Gastrocnemius medialis (tissue), 4 donors: ENCODE results near the gene PRKAG2. TPM values are rescaled to one million over a fixed set of nuclear protein-coding genes. Genes with fewer than 3 reads are reported as not detected.

Source experiments
- ATAC-seq, 2 donors: fragments of 150-250 bp; one replicate each; pipeline ENCODE4 v1.9.1; 2016
- DNase-seq, 2 donors: peaks; one replicate each; pipeline ENCODE4 v3.0.0-alpha.2; 2019
- H3K27ac ChIP-seq, 4 donors: fragments of 200-600 bp; sonication (generic); 1 replicate in 1 of 4; 2 replicates in 3 of 4; pipeline ENCODE4 v1.5.1; 2016 to 2018; ENCODE audit warnings: mild to moderate bottlenecking in 2 of 4, moderate library complexity in 1 of 4
- H3K27me3 ChIP-seq, 3 donors: fragments of 200-600 bp; sonication (generic) in 2 of 3; 1 replicate in 1 of 3; 2 replicates in 2 of 3; pipeline versions ENCODE4 v1.5.1 to v1.6.0; 2016 to 2019; ENCODE audit warnings: mild to moderate bottlenecking in 1 of 3, moderate library complexity in 1 of 3
- H3K36me3 ChIP-seq, 2 donors: fragments of 200-600 bp; sonication (generic) in 1 of 2; one replicate each; pipeline ENCODE4 v1.5.1; 2017 to 2018
- H3K4me1 ChIP-seq, 2 donors: fragments of 200-600 bp; sonication (generic) in 1 of 2; one replicate each; pipeline ENCODE4 v1.5.1; 2016 to 2017; ENCODE audit warnings: mild to moderate bottlenecking in 2 of 2
- H3K4me3 ChIP-seq, 4 donors: fragments of 200-600 bp; sonication (generic) in 3 of 4; 1 replicate in 1 of 4; 2 replicates in 3 of 4; pipeline ENCODE4 v1.5.1; 2016 to 2019; ENCODE audit warnings: mild to moderate bottlenecking in 2 of 4
- H3K9me3 ChIP-seq, 3 donors: fragments of 200-600 bp; sonication (generic) in 2 of 3; 1 replicate in 1 of 3; 2 replicates in 2 of 3; pipeline ENCODE4 v1.5.1; 2016 to 2019
- POLR2A ChIP-seq, 2 donors: fragments of 450-650 bp; IDR thresholded peaks; one replicate each; pipeline ENCODE4 v1.6.1; 2017; ENCODE audit warnings: antibody characterized with exemption in 2 of 2, mild to moderate bottlenecking in 2 of 2, moderate library complexity in 2 of 2
- in situ Hi-C, 4 donors: fragments of 200-750 bp; cut with MboI; loops; one replicate each; pipeline versions ENCODE4 v1.15.0 to v1.8.0; 2017; ENCODE audit warnings: low sequenced_read_pairs in 4 of 4
- intact Hi-C: fragments of 100-400 bp; cut with DNase I; formaldehyde crosslinking; loops from one replicate; pipeline ENCODE4 v1.15.1; 2023; ENCODE audit warnings: low total_unique reads
- total RNA-seq, 4 donors: library from RNA; depleted of rRNA; stranded (reverse); fragments of >200 nt; gene quantifications; one replicate each; pipeline versions ENCODE4 v1.1.0 to v1.2.3, GENCODE V29; 2016
- TF ChIP-seq, protein P1 (sequence below), 5 experiments: fragments of 450-650 bp in 3 of 5; fragments of 200-600 bp in 2 of 5; sonication (generic) in 2 of 5; IDR thresholded peaks in 4 of 5; conservative IDR thresholded peaks in 1 of 5; 1 replicate in 4 of 5; 2 replicates in 1 of 5; pipeline ENCODE4 v1.5.1; 2016 to 2019; ENCODE audit warnings: antibody characterized with exemption in 5 of 5, mild to moderate bottlenecking in 3 of 5, moderate library complexity in 3 of 5

PRKAG2 gene
- total RNA-seq, 4 donors from 2014 or later, result 5.3 to 32.6 (median 13.9) TPM

DNA sequence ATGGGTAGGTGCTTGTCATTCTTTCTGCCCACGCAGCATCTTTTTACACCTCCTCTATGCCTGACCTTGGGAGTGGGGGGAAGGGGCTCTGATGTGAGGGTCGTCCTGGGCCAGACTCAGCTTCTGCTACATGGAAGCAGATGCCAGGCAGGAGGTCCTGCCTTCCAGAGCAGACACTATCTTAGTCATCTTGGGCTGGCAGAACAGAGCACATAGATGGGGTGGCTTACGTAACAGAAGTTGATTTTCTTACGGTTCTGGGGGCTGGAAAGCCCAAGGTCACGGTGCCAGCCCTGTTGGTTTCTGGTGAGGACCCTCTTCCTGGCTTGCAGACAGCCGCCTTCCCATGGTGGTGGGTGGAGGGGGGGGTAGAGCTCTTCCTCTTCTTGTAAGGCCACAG lies 159.0 kb downstream of the PRKAG2 start:
- H3K4me3 ChIP-seq, result no peak overlapping the region
- H3K4me1 ChIP-seq, result peaks cover 22 to 30% of the 10 kb centered on the region in 2 donors
- H3K36me3 ChIP-seq, result no peaks in the 10 kb centered on the region
- ATAC-seq (no peak), DNase-seq (no peak)
- in situ Hi-C loops, result no loop called here
- TF ChIP-seq, protein P1, sequence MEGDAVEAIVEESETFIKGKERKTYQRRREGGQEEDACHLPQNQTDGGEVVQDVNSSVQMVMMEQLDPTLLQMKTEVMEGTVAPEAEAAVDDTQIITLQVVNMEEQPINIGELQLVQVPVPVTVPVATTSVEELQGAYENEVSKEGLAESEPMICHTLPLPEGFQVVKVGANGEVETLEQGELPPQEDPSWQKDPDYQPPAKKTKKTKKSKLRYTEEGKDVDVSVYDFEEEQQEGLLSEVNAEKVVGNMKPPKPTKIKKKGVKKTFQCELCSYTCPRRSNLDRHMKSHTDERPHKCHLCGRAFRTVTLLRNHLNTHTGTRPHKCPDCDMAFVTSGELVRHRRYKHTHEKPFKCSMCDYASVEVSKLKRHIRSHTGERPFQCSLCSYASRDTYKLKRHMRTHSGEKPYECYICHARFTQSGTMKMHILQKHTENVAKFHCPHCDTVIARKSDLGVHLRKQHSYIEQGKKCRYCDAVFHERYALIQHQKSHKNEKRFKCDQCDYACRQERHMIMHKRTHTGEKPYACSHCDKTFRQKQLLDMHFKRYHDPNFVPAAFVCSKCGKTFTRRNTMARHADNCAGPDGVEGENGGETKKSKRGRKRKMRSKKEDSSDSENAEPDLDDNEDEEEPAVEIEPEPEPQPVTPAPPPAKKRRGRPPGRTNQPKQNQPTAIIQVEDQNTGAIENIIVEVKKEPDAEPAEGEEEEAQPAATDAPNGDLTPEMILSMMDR (IDR thresholded peaks at IDR 0.05 in 4 of 5, conservative IDR thresholded peaks at IDR 0.05 in 1 of 5), result no peak
- intact Hi-C loops, result no loop called here
- H3K27ac ChIP-seq, result peak overlapping the region in 2 of 4 donors; percentile 18 to 79
- no peaks in the 10 kb centered on the region for H3K27me3 ChIP-seq
- no peaks in the 10 kb centered on the region for H3K9me3 ChIP-seq

DNA sequence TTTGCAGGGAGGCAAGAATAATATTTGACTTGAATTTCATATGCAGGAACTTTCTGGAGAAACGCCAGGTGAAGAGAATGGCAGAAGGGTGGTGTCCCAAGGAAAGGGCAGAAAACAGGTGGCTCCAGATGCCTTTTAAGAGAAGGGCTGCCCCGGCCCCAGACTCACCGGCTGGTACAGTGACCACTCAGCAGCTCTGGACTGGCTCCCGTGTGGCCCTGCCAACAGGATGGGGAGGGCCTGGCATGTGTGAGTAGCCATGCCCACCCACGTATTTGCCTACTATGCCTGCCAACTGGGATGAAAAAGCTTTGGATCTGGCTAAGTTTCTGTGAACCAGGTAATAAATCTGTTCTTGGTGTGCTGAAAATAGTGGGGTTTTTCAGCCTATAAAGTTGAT lies 159.5 kb downstream of the PRKAG2 start:
- no peak for DNase-seq
- Histone ChIP-seq H3K4me3 (no peak overlapping the region), H3K27ac (peak overlapping the region in 1 of 4 donors; percentile 18), H3K9me3 (no peaks in the 10 kb centered on the region), H3K36me3 (no peaks in the 10 kb centered on the region), H3K4me1 (peaks cover 22 to 32% of the 10 kb centered on the region in 2 donors), H3K27me3 (no peaks in the 10 kb centered on the region)
- peak in 1 of 2 donors; percentile 17 for ATAC-seq
- intact Hi-C loops (no loop called here), in situ Hi-C loops (no loop called here)
- TF ChIP-seq POLR2A (IDR thresholded peaks at IDR 0.05), result no peak
- TF ChIP-seq, protein P1 (IDR thresholded peaks at IDR 0.05 in 4 of 5, conservative IDR thresholded peaks at IDR 0.05 in 1 of 5), result no peak

DNA sequence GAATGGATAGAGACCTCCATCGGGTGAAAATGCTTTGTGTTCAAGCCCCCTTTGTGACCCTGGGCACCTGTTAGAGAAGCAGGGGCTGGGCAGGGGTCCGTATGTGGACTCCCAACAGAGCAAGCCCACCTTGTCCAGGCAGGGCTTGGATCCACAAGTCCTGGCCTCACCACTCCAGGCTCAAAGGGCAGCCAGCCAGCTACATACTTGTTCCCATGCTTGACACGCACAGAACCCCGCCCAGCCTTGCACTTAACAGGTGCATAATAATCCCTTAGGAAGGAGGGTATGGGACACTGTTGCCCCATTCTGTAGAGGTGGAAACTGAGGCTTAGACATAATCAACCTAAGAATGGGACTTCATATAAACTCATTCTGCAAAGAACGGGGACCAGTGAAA lies 160.6 kb downstream of the PRKAG2 start:
- Histone ChIP-seq H3K27me3 (no peaks in the 10 kb centered on the region), H3K27ac (no peak overlapping the region), H3K9me3 (no peaks in the 10 kb centered on the region), H3K36me3 (no peaks in the 10 kb centered on the region), H3K4me1 (peaks cover 21 to 39% of the 10 kb centered on the region in 2 donors), H3K4me3 (no peak overlapping the region)
- TF ChIP-seq, protein P1 (IDR thresholded peaks at IDR 0.05 in 4 of 5, conservative IDR thresholded peaks at IDR 0.05 in 1 of 5), result no peak
- TF ChIP-seq POLR2A (IDR thresholded peaks at IDR 0.05), result no peak
- intact Hi-C loops (no loop called here), in situ Hi-C loops (no loop called here)
- DNase-seq (no peak), ATAC-seq (no peak)

DNA sequence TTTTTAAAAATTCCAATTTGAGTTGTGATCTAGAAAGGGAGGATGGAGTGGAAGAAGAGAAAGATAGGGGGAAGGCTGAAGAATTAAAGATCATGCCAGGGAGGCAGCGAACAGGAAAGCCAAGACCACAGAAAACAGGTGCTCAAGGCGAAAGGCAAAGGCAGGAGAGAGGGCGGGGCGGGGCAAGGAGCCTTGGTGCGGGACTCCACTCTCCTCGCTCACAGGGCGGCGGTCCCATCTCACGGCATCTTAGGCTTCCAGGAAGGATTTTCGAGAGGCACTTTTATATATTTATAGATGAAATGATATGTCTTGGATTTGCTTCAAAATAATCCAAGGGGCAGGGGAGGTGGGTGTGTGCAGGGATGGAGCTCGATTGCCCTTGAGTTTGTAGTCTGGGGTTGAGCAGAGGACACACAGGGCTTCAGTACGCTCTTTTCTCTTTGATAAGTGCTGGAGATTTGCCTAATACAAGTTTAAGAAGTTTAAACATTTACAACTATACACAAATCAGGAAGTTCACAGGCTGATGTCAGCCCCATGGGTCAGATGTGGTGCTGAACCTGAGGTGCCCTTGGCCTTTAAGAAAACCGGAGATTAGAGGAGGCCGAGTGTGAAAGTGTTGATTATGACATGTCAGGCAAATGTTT lies 161.1 kb downstream of the PRKAG2 start:
- TF ChIP-seq POLR2A (IDR thresholded peaks at IDR 0.05), result no peak
- TF ChIP-seq, protein P1 (IDR thresholded peaks at IDR 0.05 in 4 of 5, conservative IDR thresholded peaks at IDR 0.05 in 1 of 5), result no peak
- no peaks in the 10 kb centered on the region for H3K27me3 ChIP-seq
- H3K4me1 ChIP-seq, result peaks cover 16 to 33% of the 10 kb centered on the region in 2 donors
- in situ Hi-C loops, result no loop called here
- intact Hi-C loops, result no loop called here
- ATAC-seq (no peak), DNase-seq (no peak)
- no peak overlapping the region for H3K4me3 ChIP-seq
- H3K27ac ChIP-seq, result no peak overlapping the region
- no peaks in the 10 kb centered on the region for H3K9me3 ChIP-seq
- H3K36me3 ChIP-seq, result no peaks in the 10 kb centered on the region

DNA sequence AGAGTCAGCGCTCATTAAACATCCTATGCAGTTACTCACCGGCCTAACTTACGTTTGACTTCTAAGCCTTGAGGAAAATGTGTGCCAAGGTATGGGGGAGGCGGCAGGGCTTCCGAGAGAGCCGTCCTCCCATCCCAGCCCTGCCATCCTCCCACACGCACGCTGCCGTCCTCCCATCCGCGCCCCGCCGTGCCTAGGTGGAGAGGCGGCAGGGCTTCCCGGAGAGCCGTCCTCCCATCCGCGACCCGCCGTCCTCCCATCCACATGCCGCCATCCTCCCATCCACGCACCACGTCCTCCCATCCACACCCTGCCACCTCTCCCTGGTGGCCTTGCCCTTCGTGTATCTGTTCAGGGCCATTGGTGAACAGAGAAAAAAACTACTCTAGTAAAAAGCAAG lies 162.7 kb downstream of the PRKAG2 start:
- no peak overlapping the region for H3K4me3 ChIP-seq
- no peak overlapping the region for H3K27ac ChIP-seq
- H3K4me1 ChIP-seq, result peaks cover 1 to 19% of the 10 kb centered on the region in 2 donors
- no peaks in the 10 kb centered on the region for H3K9me3 ChIP-seq
- DNase-seq, result no peak
- H3K36me3 ChIP-seq, result no peaks in the 10 kb centered on the region
- ATAC-seq, result no peak
- in situ Hi-C loops (no loop called here), intact Hi-C loops (no loop called here)
- no peaks in the 10 kb centered on the region for H3K27me3 ChIP-seq
- TF ChIP-seq POLR2A (IDR thresholded peaks at IDR 0.05), result no peak
- TF ChIP-seq, protein P1 (IDR thresholded peaks at IDR 0.05 in 4 of 5, conservative IDR thresholded peaks at IDR 0.05 in 1 of 5), result no peak
